ENCODE data around the gene SNAI1. TPM values are rescaled to one million over a fixed set of nuclear protein-coding genes. Genes with fewer than 3 reads are reported as not detected.
A peak's percentile ranks its signal among the peaks of the same experiment; 100 is the strongest.

SNAI1 gene
- total RNA-seq, 1 experiment from 2014 or later = 4.1 TPM

DNA sequence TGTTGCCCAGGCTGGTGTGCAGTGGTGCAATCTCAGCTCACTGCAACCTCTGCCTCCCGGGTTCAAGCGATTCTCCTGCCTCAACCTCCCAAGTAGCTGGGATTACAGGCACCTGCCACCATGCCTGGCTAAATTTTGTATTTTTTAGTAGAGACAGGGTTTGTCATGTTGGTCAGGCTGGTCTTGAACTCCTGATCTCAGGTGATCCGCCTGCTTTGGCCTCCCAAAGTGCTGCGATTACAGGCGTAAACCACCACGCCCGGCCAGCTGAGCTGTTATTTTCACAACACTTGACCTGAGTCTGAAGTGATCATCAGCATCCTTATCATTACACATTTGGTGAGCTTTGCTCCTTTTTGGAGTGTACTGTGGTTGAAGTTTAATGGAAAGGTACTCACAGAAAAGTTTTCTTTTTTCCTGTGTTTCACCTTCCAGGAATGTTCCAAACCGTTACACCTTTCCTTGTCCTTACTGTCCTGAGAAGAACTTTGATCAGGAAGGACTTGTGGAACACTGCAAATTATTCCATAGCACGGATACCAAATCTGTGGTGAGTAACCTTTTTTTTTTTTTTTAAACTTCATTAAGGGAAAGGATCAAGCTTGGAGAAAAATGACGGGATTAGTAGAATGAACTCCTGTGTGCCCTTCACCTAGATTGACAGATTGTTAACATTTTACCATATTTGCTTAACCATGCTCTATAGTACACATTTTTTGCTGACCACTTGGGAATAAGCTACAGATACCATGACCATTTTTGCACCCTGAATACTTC is 36.9 kb upstream of the SNAI1 start:
- no TSS peak for BruUV-seq (replicated peaks)
- Histone ChIP-seq H3K27ac (ENCODE audit: low read depth, low read length, poor library complexity, severe bottlenecking) (no peak overlapping the region), H3K9me3 (ENCODE audit: low read depth, low read length, poor library complexity, severe bottlenecking) (no peaks in the 10 kb centered on the region), H3K4me3 (ENCODE audit: low read depth, low read length, poor library complexity, severe bottlenecking) (no peak overlapping the region), H3K27me3 (replicated peaks; ENCODE audit: insufficient read depth, low read depth, low read length, poor library complexity) (no peaks in the 10 kb centered on the region), H3K36me3 (ENCODE audit: insufficient read depth, low read length, poor library complexity, severe bottlenecking) (peaks cover 71% of the 10 kb centered on the region), H3K4me1 (ENCODE audit: insufficient read depth, low read length, poor library complexity, severe bottlenecking) (no peaks in the 10 kb centered on the region)
- CTCF ChIA-PET = no interaction called here
- no peak for DNase-seq (ENCODE audit: low spot score)
- intact Hi-C loops (cut with micrococcal nuclease; ENCODE audit: unreplicated experiment) = no loop called here
- TF ChIP-seq CTCF (conservative IDR thresholded peaks at IDR 0.05; ENCODE audit: low read depth, low read length) = no peak
- no peak for TF ChIP-seq EZH2 (IDR thresholded peaks at IDR 0.05; ENCODE audit: borderline replicate concordance, low read depth, low read length, poor library complexity, severe bottlenecking)
- POLR2A ChIA-PET (ENCODE audit: low non-redundant PET) = no interaction called here

GRCh38 chr20:49948178-49948577 is 34.6 kb upstream of the SNAI1 start:
- Histone ChIP-seq H3K27ac (ENCODE audit: low read depth, low read length, poor library complexity, severe bottlenecking) (no peak overlapping the region), H3K4me3 (ENCODE audit: low read depth, low read length, poor library complexity, severe bottlenecking) (no peak overlapping the region), H3K36me3 (ENCODE audit: insufficient read depth, low read length, poor library complexity, severe bottlenecking) (peaks cover 71% of the 10 kb centered on the region), H3K9me3 (ENCODE audit: low read depth, low read length, poor library complexity, severe bottlenecking) (no peaks in the 10 kb centered on the region), H3K4me1 (ENCODE audit: insufficient read depth, low read length, poor library complexity, severe bottlenecking) (no peaks in the 10 kb centered on the region), H3K27me3 (replicated peaks; ENCODE audit: insufficient read depth, low read depth, low read length, poor library complexity) (no peaks in the 10 kb centered on the region)
- no peak for DNase-seq (ENCODE audit: low spot score)
- TF ChIP-seq CTCF (conservative IDR thresholded peaks at IDR 0.05; ENCODE audit: low read depth, low read length) = no peak
- CTCF ChIA-PET = no interaction called here
- intact Hi-C loops (cut with micrococcal nuclease; ENCODE audit: unreplicated experiment) = no loop called here
- no TSS peak for BruUV-seq (replicated peaks)
- POLR2A ChIA-PET (ENCODE audit: low non-redundant PET) = no interaction called here

GRCh38 chr20:49948809-49949507 is 33.8 kb upstream of the SNAI1 start:
- Histone ChIP-seq H3K36me3 (ENCODE audit: insufficient read depth, low read length, poor library complexity, severe bottlenecking) (peaks cover 77% of the 10 kb centered on the region), H3K4me1 (ENCODE audit: insufficient read depth, low read length, poor library complexity, severe bottlenecking) (no peaks in the 10 kb centered on the region), H3K9me3 (ENCODE audit: low read depth, low read length, poor library complexity, severe bottlenecking) (no peaks in the 10 kb centered on the region), H3K4me3 (ENCODE audit: low read depth, low read length, poor library complexity, severe bottlenecking) (no peak overlapping the region), H3K27me3 (replicated peaks; ENCODE audit: insufficient read depth, low read depth, low read length, poor library complexity) (no peaks in the 10 kb centered on the region), H3K27ac (ENCODE audit: low read depth, low read length, poor library complexity, severe bottlenecking) (no peak overlapping the region)
- intact Hi-C loops (cut with micrococcal nuclease; ENCODE audit: unreplicated experiment) = no loop called here
- no TSS peak for BruUV-seq (replicated peaks)
- POLR2A ChIA-PET (ENCODE audit: low non-redundant PET) = no interaction called here
- CTCF ChIA-PET = no interaction called here
- DNase-seq (ENCODE audit: low spot score) = peak; percentile 21
- TF ChIP-seq EZH2 (IDR thresholded peaks at IDR 0.05; ENCODE audit: borderline replicate concordance, low read depth, low read length, poor library complexity, severe bottlenecking) (no peak), CTCF (conservative IDR thresholded peaks at IDR 0.05; ENCODE audit: low read depth, low read length) (no peak)
